Epithelial cell of esophagus (primary cell): ENCODE results near the gene CRYBG2.

ENCODE experiments used
- DNase-seq: peaks from one replicate; pipeline ENCODE4 v3.0.0; 2010; ENCODE audit warnings: low read depth
- H3K4me3 ChIP-seq: 2 replicates; pipeline ENCODE4 v1.5.1; 2011; ENCODE audit warnings: mild to moderate bottlenecking, low read length, control low read depth
- TF ChIP-seq, protein P1 (sequence below): IDR thresholded peaks from 2 replicates; pipeline ENCODE4 v1.5.1; 2011; ENCODE audit warnings: low read depth, mild to moderate bottlenecking, low read length, control low read depth, inconsistent platforms; ENCODE audit not compliant: insufficient read depth; ENCODE audit errors: missing control alignments

The CRYBG2 gene

DNA sequence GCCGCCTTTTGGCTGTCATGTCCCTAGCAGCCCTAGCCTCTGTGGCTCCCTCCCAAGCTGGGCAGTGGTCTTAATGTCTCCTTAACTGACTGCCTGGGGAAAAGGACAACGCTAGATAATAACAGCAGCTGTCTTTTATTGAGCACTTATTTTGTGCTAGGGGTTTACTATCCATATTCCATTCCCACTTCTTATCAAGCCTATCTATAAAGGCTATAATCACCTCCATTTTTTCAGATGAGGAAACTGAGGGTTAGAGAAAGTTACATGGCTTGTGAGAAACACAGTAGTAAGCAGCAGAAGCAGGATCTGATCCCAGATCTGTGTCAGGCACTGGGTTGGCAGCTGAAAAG lies 67.9 kb downstream of the CRYBG2 start:
- DNase-seq = no peak
- no peak overlapping the region for H3K4me3 ChIP-seq
- TF ChIP-seq, protein P1, sequence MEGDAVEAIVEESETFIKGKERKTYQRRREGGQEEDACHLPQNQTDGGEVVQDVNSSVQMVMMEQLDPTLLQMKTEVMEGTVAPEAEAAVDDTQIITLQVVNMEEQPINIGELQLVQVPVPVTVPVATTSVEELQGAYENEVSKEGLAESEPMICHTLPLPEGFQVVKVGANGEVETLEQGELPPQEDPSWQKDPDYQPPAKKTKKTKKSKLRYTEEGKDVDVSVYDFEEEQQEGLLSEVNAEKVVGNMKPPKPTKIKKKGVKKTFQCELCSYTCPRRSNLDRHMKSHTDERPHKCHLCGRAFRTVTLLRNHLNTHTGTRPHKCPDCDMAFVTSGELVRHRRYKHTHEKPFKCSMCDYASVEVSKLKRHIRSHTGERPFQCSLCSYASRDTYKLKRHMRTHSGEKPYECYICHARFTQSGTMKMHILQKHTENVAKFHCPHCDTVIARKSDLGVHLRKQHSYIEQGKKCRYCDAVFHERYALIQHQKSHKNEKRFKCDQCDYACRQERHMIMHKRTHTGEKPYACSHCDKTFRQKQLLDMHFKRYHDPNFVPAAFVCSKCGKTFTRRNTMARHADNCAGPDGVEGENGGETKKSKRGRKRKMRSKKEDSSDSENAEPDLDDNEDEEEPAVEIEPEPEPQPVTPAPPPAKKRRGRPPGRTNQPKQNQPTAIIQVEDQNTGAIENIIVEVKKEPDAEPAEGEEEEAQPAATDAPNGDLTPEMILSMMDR = no peak

DNA sequence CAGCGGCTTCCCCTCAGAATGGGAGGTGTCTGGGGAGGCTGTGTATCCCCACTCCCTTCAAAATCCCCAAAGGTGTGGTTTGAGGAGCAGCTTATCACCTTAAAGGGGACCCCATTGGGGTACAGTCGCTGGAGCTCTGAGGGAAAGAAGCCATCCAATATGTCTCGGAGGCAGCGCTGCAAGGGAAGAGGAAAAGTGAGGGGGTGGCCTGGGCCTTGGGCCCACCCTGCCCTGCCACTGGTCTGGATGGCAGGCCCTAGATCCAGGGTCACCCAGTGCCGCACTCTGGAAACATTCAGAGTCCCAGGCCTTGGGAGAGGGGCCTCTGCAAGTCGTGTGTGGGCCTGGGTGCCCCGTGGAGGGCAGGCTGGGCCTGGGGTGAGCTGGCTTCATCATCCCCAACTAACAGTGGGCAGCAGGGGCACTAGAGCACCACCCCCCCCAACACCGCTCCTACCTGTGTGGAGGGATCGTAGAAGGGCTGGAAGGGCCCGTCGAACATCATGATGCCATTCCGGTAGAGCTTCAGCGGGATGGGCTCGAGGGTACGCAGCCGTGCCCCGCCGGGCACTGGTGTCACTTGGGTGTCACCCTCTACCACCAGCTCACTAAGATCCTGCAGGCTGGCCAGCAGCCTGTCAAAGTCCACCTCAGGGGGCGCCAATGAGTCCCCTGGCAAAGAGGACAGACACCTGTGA lies 68.4 kb downstream of the CRYBG2 start:
- TF ChIP-seq, protein P1 = peak; percentile 31
- DNase-seq = no peak
- H3K4me3 ChIP-seq = no peak overlapping the region

DNA sequence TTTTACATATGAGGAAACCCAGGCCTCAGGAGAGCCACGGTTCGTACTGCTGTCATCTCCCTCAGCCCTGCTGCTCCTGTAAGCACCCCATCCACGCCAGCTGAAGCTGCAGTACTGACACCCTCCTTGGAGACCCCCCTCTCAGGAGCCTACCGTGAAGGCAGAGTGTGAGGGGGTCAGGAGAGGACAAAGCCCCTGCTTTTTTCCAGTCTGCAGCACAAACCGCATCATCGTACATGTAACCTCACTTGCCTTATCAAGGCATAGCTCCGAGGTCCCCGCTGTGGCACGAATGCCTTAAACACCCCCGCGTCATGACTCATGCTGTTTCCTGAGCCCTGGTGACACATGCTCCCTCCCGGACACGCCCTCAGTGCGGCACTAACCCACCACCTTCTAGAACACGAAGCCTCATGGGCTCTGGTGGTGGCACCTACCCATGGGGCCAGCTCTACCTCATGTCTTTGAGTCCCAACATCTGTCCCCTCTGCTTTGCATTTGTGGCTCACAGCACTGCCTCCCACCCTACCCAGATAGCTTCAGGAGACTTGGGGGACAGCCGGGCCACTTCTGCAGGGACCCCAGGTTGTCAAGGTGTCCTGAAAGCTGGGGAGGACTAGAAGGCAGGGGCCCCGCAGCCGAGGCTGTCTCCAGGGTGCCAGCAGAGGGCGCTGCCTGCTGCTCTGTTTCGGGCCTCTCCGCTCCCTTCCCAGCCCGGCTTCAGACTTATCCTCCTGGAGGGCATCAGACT lies 69.2 kb downstream of the CRYBG2 start:
- TF ChIP-seq, protein P1 = peak; percentile 77
- peak; percentile 96 for DNase-seq
- H3K4me3 ChIP-seq = no peak overlapping the region

DNA sequence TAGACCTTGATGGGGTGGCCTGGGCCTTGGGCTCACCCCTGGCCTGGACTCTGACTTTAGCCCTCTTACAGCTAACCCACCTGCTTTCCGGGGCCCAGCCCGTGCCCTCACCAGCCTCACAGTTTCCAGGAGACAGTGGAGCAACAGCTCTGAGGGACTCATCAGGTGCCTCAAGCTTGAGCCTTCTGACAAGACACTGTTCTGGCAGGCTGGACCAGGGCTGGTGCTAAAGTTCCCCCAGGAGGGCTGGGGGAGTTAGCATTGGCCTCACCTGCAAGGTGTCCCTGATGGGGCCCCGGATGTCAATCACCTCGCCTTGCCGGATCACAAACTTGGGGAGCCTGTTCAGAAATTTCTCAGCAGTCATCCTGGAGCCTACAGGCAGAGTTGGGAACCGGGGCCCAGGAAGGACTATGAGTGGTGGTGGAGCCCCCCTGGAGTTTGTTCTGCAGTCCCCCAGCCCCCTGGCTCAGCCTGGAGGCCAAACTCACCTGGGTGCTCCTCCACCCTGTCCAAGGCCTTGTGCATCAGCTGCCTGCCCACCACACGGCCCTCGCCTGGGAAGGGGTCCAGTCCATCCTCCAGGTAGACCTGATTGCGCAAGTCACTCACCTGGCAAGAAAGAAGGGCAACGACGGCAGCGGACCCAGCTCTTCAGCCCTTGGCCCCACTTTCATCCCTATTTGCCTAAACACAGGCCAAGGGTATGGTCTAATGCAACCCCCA lies 69.9 kb downstream of the CRYBG2 start:
- no peak overlapping the region for H3K4me3 ChIP-seq
- no peak for DNase-seq
- TF ChIP-seq, protein P1 = no peak

DNA sequence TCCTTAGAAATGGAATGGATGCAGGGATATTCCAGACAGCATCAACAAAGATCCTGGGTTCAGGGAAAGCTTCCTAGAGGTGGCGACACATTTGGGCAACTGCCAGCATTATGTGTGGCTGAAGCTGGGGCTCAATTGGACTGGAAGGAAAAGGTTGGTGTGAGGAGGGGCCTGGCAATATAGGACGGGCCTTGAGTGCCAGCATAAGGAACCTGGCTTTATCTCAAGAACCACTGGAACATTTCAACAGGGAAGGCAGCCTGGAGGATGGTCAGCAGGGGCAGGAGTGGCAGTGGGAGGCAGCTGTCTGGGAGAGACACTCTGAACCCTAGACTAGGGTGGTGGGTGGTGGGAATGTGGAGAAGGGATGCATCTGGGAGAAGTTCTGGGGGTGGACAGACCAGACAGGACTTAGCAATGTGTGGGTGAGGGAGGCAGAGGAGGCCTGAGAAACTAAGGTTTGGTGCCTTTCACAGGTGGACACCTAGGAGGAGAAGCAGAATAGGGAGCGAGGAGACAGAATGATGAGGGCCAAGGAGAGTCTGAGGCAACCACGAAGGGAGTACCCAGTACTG lies 70.6 kb downstream of the CRYBG2 start:
- TF ChIP-seq, protein P1 = no peak
- no peak for DNase-seq
- no peak overlapping the region for H3K4me3 ChIP-seq

DNA sequence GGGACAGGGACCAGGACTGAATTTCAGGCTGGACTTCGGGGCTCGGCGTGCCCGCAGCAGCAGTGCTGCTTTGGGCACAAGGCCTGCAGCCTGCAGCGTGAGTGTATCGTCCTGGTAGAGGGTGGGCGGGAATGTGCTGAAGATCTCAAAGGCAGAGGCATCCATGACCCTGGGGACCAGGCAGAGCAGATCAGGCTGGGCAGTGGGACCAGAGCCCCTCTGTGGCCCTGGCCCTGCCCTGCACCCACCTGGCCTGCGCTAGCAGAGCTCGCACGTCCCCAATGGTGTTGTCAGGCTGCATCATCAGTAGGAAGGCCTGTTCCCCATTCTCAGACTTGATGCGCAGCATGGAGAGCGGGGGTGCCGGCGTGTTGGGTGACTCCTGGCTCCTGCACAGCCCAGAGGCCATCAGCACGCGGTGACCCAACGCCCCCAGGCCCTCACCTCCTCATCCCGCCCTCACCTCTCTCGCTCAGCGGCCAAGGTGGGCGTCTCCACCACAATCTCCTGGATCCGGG lies 71.5 kb downstream of the CRYBG2 start:
- H3K4me3 ChIP-seq = no peak overlapping the region
- no peak for DNase-seq
- TF ChIP-seq, protein P1 = no peak
